ENCODE data around the gene RNF121. TPM values are rescaled to one million over a fixed set of nuclear protein-coding genes. Genes with fewer than 3 reads are reported as not detected.

RNF121 gene
- total RNA-seq, 1 experiment from 2014 or later: 21.4 TPM

DNA sequence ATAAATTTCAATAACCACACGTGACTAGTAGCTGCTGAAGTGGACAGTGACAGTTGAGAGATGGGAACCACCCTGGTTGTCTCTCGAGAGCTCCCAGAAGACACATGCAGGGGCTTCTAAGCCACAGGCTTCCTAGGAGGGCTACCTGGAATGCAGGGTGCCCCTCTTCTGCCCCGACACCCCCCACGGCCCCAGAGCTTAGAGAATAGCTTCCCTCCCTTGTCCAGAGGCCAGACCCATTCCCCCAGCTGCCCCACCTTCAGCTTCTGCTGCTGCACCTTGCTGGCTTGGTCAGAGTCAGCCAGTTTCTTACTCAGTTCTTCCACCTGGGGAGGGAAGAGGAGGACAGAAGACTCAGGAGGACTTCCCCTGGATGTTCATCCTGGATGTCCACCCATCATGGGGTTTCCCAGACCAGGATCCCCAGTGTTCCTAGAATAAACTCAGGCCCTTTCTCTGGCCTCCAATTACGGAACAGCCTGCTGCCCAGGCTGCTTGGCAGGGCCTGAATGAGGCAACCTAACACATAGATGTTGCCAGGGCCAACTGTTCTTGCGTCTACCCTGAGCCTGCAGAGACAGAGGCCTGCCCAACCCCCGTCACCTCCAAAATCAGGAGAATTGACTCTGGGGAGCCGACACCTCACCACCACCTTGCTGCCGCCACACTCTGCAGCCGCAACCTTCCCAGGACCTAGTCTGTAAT is 81.8 kb downstream of the RNF121 start:
- Histone ChIP-seq H3K36me3 (peaks cover 79% of the 10 kb centered on the region), H3K27ac (no peak overlapping the region), H3K9me3 (replicated peaks) (no peaks in the 10 kb centered on the region), H3K4me1 (replicated peaks) (no peaks in the 10 kb centered on the region), H3K27me3 (replicated peaks) (no peaks in the 10 kb centered on the region), H3K4me3 (no peak overlapping the region)
- DNase-seq (ENCODE audit: low read depth in 1 of 2, low spot score in 2 of 2): no peak

DNA sequence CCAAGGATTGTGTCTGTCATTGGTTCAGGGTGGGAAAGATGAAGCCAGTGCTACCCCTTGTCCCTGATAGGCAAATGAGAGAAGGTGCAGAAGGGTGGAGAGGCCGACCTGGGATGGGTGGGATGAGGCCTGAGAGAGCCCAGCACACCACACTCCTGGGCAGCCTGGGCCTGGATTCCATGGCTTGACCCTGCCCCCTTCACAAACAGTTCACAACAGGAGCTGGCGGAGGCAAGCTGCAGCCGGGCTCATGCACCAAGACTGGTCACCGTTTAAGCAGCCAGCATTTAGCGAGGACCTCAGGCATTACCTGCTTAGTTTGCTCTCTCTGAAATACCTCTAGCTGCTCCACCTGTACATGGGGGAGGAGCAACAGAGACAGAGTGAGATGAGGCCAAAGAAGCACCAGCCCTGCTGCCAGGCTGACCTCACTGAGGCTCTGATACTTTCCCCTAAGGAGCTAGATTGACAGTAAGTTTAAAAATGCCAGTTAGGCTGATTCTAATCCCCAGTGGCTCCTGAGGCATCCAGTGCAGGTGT is 83.3 kb downstream of the RNF121 start:
- no peaks in the 10 kb centered on the region for H3K9me3 ChIP-seq (replicated peaks)
- H3K4me3 ChIP-seq: no peak overlapping the region
- H3K36me3 ChIP-seq: peaks cover 75% of the 10 kb centered on the region
- H3K4me1 ChIP-seq (replicated peaks): no peaks in the 10 kb centered on the region
- no peak for DNase-seq (ENCODE audit: low read depth in 1 of 2, low spot score in 2 of 2)
- H3K27me3 ChIP-seq (replicated peaks): no peaks in the 10 kb centered on the region
- no peak overlapping the region for H3K27ac ChIP-seq

DNA sequence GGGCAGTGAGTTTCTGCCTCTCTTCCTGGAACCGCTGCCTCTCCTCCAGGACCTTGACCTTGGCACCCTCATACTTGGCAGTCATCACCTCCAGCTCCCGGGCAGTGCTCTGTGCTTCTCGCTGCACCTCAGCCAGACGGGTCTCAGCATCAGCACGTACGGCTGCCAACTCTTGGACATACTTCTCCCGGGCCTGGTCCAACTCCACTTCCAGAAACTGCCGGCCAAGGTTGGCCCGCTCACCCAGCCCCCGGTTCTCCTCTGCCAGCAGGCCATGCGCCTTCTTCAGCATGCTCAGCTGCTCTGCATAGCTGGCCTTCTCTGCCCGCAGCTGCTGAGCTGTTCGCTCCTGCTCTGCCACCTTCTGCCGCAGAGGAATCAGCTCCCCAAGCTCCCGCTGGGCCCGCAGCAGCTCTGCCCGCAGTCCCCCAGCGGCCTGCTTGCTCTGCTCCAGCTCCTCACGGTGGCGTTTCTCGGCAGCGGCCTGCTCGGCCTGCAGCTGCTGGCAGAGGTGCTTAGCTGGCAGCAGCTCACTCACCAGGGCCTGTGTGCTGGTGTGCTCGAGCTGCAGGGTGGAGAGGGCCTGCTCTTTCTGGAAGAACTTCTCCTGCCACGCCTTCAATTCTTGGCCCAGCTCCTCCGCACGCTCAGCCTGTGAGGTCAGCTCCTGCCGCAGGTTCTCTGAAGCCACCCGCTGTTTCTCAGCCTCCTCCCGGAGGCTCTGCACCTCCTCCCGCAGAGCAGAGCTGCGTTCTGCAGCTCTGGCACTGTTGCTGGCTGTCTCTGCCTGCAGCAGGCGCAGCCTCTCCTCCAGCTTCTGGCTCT is 84.3 kb downstream of the RNF121 start:
- no peak for DNase-seq (ENCODE audit: low read depth in 1 of 2, low spot score in 2 of 2)
- H3K4me3 ChIP-seq: no peak overlapping the region
- H3K9me3 ChIP-seq (replicated peaks): no peaks in the 10 kb centered on the region
- H3K4me1 ChIP-seq (replicated peaks): no peaks in the 10 kb centered on the region
- H3K27me3 ChIP-seq (replicated peaks): no peaks in the 10 kb centered on the region
- peaks cover 66% of the 10 kb centered on the region for H3K36me3 ChIP-seq
- H3K27ac ChIP-seq: no peak overlapping the region

DNA sequence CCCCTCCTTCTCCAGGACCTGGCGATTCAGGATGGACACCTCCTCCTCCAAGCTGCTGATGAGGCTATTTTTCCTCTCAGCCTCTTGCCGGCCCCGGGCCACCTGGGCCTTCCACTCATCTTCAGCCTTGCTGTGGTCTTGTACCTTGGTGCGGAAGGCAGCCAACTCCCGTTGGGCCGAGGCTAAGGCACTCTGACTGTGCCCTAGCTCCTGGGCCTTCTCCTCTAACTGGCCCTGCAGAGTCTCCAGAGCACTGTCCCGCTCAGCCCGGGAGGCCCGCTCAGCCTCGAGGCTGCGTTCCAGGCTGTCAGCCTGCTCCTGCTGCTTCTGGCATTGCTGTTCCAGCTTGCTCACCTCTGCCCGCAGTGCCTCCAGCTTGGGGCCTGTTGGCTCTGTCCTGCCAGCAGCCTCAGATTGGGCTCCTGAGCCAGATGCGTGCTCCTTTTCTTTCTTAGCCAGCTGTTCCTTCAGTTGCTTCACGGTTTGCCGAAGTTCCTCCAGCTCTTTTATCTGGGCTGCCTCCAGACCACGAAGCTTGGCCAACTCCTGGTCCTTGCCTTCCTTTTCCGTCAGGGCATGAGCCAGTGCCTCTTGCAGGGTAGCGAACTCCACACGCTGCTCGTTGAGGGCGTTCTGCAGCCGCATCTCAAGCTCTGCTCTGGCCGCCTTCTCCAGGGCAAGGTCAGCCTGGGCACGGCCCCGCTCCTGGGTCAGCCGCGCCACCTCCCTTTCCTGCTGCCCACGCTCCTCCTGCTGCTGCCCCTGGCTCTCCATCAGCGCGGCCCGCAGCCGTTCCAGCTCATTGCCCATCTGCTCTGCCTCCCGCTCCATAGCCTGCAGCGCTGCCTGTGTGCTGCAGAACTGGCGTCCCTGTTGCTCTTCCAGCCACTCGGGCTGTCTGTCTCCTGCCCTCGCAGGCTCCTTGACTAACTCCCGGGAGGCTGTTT is 85.2 kb downstream of the RNF121 start:
- Histone ChIP-seq H3K4me1 (replicated peaks) (no peaks in the 10 kb centered on the region), H3K27ac (no peak overlapping the region), H3K36me3 (peaks cover 66% of the 10 kb centered on the region), H3K27me3 (replicated peaks) (no peaks in the 10 kb centered on the region), H3K9me3 (replicated peaks) (no peaks in the 10 kb centered on the region), H3K4me3 (no peak overlapping the region)
- no peak for DNase-seq (ENCODE audit: low read depth in 1 of 2, low spot score in 2 of 2)

DNA sequence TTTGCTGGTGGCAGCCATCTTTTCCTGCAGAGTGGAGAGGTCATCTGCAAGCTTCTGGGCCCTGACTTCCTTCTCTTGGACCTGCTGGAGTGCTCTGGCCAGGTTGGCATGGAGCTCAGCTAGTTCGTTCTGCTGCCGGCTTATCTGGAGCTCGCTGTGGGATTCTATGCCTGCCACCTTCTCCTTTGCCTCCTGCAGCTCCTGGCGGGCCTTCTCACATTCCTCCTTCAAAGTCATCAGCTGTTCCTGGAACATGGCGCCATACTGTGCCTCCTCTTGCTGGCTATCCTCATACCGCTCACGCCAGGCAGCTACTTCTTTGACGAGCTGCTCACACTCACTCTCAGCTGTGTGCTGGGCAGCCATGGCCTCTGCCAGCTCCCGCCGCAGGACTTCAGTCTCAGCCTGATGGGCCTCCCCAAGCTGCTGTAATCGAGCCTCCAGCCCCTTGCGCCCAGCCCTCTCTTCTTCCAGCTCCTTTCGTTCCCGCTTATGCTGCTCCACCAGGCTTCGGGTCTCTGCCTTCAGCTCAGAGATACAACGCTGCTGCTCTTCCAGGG is 86.0 kb downstream of the RNF121 start:
- no peaks in the 10 kb centered on the region for H3K4me1 ChIP-seq (replicated peaks)
- H3K27me3 ChIP-seq (replicated peaks): no peaks in the 10 kb centered on the region
- DNase-seq (ENCODE audit: low read depth in 1 of 2, low spot score in 2 of 2): no peak
- H3K36me3 ChIP-seq: peaks cover 69% of the 10 kb centered on the region
- no peaks in the 10 kb centered on the region for H3K9me3 ChIP-seq (replicated peaks)
- no peak overlapping the region for H3K27ac ChIP-seq
- no peak overlapping the region for H3K4me3 ChIP-seq

DNA sequence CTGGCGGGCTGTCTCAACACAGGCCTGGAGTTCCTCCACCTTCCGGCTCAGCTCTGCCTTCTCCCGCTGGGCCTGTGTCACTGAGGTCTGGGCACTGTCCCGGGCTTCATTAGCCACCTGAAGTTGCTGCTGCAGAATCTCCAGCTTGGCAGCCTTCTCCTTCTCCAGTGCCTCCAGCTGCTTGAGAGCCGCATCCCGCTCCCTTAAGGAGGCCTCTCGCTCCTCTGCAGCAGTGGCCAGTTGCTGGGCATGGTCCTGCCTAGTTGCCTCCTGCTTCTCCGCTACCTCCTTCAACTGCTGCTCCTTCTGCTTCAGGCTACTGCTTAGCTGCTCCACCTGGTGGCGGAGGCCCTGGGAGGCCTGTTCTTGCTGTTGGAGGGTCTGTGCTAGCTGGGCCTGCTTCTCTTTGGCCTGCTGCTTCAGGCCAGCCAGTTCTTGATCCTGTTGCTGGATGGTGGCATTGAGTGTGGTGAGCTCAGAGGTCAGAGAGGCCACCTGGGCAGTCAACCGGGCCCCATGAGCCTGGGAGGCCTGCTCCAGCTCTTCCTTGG is 86.7 kb downstream of the RNF121 start:
- Histone ChIP-seq H3K27me3 (replicated peaks) (no peaks in the 10 kb centered on the region), H3K4me1 (replicated peaks) (no peaks in the 10 kb centered on the region), H3K36me3 (peaks cover 70% of the 10 kb centered on the region), H3K9me3 (replicated peaks) (no peaks in the 10 kb centered on the region), H3K4me3 (no peak overlapping the region), H3K27ac (no peak overlapping the region)
- DNase-seq (ENCODE audit: low read depth in 1 of 2, low spot score in 2 of 2): no peak

DNA sequence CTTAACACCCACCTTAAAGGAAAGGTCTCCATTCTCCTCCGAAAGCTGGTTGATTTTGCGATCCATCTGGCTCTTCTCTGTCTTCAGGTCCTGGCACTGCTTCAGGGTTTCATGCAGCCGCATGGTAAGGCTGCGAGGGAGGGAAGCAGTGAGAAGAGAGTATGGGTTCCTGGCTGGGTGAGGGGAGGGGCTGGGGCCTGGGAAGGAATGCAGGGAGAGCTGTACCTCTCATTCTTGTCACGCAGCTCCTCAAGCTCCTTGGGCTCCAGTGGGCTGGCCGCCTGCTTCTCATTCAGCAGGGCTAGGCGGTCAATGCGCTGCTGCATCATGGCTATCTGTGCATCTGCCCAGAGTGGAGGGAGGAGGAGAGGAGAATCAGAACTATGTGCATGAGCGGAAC is 89.3 kb downstream of the RNF121 start:
- Histone ChIP-seq H3K9me3 (replicated peaks) (no peaks in the 10 kb centered on the region), H3K4me3 (no peak overlapping the region), H3K4me1 (replicated peaks) (no peaks in the 10 kb centered on the region), H3K27me3 (replicated peaks) (no peaks in the 10 kb centered on the region), H3K27ac (no peak overlapping the region), H3K36me3 (peaks cover 68% of the 10 kb centered on the region)
- no peak for DNase-seq (ENCODE audit: low read depth in 1 of 2, low spot score in 2 of 2)

DNA sequence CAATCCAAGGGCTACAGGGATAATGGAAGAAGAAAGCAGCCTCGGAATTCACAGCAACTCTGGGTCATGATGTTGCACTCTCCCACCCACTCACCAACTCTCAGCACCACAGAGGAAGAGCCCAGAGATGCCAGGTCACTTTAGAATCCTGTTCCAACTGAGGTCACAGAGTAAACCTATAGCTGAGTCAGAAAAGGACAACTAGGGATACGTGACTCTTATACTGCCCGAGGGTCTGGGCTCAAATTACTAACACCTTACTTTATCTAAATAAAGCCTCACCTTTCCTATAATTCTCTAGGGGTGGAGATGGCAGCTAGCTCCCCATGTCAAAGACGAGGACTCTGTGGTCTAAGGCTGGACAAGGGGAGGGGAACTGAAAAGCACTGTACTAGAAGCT is 94.5 kb downstream of the RNF121 start:
- no peak overlapping the region for H3K4me3 ChIP-seq
- no peak for DNase-seq (ENCODE audit: low read depth in 1 of 2, low spot score in 2 of 2)
- H3K9me3 ChIP-seq (replicated peaks): no peaks in the 10 kb centered on the region
- H3K27me3 ChIP-seq (replicated peaks): no peaks in the 10 kb centered on the region
- peaks cover 51% of the 10 kb centered on the region for H3K36me3 ChIP-seq
- no peaks in the 10 kb centered on the region for H3K4me1 ChIP-seq (replicated peaks)
- H3K27ac ChIP-seq: no peak overlapping the region

DNA sequence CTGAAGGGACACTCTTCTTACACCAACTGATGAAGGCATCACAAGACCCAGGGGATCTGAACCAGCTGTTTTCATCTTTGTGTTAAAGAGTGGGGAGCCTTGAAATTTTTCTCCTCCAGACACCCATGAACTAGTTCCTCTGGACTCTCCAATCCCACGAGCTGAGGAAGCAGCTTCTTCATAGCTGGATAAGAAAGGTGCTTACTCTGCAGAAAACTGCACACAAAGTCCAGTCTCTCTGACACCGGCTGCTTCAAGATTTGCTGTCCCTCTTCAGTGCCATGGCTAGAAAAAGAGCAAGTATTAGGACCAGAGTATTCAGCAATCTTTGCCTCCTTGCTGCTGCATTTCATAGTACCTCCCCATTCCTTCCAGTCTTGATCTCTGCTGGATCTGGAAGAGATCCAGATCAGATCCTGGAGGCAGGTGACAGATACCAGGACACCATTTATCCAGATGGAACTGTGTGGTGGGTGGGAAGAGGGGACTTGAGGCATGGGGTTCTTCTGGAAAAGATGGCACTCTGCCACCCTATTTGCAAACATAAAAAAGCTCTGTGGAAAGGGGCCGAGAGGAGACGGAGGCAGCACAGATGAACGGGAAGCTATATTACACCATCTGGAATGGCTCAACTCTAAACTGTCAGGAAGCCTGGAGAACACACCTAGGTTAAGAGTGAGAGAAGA is 95.4 kb downstream of the RNF121 start:
- H3K27me3 ChIP-seq (replicated peaks): no peaks in the 10 kb centered on the region
- H3K27ac ChIP-seq: no peak overlapping the region
- H3K4me1 ChIP-seq (replicated peaks): no peaks in the 10 kb centered on the region
- no peaks in the 10 kb centered on the region for H3K9me3 ChIP-seq (replicated peaks)
- H3K36me3 ChIP-seq: peaks cover 53% of the 10 kb centered on the region
- H3K4me3 ChIP-seq: no peak overlapping the region
- DNase-seq (ENCODE audit: low read depth in 1 of 2, low spot score in 2 of 2): no peak

DNA sequence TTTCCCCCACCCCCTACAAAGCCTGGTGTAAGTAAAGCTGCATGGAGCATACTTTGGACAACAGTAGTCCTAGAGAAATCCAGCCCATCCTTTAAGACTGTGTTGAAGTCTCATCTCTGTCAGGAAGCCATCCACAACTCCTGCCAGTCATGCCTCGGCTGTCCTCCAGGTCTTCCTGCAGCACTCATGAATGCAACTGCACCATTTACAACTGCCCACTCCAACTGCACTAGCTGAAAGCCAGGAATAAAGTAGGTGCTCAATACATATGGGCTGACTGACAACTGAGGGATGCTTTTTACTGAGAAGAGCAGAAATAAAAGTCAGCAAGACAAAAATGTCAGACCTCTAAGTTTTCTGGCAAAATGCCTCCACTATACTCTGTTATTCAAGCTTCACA is 97.2 kb downstream of the RNF121 start:
- no peaks in the 10 kb centered on the region for H3K27me3 ChIP-seq (replicated peaks)
- peaks cover 47% of the 10 kb centered on the region for H3K36me3 ChIP-seq
- H3K27ac ChIP-seq: no peak overlapping the region
- DNase-seq (ENCODE audit: low read depth in 1 of 2, low spot score in 2 of 2): no peak
- no peaks in the 10 kb centered on the region for H3K4me1 ChIP-seq (replicated peaks)
- H3K4me3 ChIP-seq: no peak overlapping the region
- H3K9me3 ChIP-seq (replicated peaks): no peaks in the 10 kb centered on the region

DNA sequence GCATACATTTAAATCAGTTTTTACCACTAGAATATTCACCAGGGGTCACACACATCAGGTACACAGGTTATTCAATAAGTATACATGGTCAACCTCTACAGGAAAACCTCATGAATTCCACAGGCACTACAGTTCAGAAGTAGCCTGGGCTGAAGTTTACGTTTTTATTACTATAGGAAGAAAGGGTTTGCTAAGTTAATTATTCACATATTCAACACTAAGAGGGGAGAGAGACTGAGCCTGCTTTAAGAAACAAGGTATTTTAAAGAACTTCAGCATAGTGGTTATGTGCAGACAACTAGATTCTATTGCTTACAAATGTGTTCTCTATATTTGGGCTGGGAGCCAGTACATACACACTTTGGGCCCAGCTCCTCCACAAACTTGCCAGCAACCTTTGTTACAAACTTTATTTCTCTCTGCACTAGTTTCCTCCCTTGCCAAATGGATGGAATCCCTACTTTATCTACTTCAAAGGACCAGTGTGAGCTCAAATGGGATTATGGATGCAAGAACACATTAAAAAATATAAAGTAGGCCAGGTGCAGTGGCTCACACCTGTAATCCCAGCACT is 101.7 kb downstream of the RNF121 start:
- Histone ChIP-seq H3K27me3 (replicated peaks) (no peaks in the 10 kb centered on the region), H3K36me3 (peaks cover 15% of the 10 kb centered on the region), H3K4me3 (no peak overlapping the region), H3K27ac (no peak overlapping the region), H3K4me1 (replicated peaks) (no peaks in the 10 kb centered on the region), H3K9me3 (replicated peaks) (no peaks in the 10 kb centered on the region)
- DNase-seq (ENCODE audit: low read depth in 1 of 2, low spot score in 2 of 2): no peak

DNA sequence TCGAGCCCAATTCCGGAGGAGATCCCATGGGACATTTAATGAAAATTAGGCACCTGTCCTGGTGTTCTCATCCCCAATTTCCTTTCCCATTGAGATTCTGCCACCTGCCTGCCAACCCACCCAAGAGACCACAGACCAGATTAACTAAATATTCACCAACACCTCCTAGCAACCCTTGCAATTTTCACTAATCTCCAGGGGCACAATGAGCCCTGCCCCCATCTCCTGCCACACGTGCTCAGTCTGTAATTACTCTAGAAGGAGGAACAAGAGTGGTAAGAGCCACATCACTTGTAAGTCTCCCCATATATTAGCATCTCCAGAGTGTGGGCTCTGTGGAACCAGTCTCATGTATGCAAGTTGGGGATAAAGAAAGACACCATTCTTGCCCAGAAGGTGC is 107.8 kb downstream of the RNF121 start:
- no peak for DNase-seq (ENCODE audit: low read depth in 1 of 2, low spot score in 2 of 2)
- Histone ChIP-seq H3K9me3 (replicated peaks) (no peaks in the 10 kb centered on the region), H3K4me3 (no peak overlapping the region), H3K4me1 (replicated peaks) (peaks cover 13% of the 10 kb centered on the region), H3K27ac (no peak overlapping the region), H3K27me3 (replicated peaks) (no peaks in the 10 kb centered on the region), H3K36me3 (0 out of 2 replicates have a peak, but pooled peaks cover 2% of the 10 kb centered on the region)
